Measurements from ENCODE around the gene KCTD17.

GRCh38 chr22:37089434-37089833, 37.9 kb downstream of the KCTD17 start:
- TF ChIP-seq CTCF (IDR thresholded peaks at IDR 0.05) (no peak), POLR2A (IDR thresholded peaks at IDR 0.05) (no peak)
